ENCODE data around the gene GALNT14. TPM values are rescaled to one million over a fixed set of nuclear protein-coding genes. Genes with fewer than 3 reads are reported as not detected.

Gene GALNT14
- total and polyA plus RNA-seq, 10 of the 15 experiments (the other 5 are each of a cell fraction or from before 2014, with no cell fraction given), result 3.7 to 17.8 (median 6.0) TPM

DNA sequence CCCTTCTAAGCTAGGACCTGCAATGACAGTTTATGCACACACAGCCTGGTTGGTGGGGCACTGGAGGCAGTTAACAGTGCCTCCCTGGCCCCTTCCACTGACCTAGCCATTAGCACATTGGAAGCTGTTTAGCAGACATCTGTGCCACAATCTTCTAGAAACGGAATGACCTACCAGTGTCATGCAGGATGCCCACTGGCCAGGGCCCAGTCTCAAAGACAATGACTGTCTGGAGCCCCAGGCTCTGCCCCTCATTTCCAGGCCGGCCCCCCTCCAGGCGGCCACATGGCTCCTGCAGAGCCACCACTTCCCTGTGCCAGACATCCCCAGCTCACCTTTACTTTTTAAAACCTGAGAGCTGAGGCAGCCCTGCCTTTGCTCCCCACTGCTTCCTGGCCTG lies 207.5 kb downstream of the GALNT14 start (continued):
- TF ChIP-seq, protein P1, sequence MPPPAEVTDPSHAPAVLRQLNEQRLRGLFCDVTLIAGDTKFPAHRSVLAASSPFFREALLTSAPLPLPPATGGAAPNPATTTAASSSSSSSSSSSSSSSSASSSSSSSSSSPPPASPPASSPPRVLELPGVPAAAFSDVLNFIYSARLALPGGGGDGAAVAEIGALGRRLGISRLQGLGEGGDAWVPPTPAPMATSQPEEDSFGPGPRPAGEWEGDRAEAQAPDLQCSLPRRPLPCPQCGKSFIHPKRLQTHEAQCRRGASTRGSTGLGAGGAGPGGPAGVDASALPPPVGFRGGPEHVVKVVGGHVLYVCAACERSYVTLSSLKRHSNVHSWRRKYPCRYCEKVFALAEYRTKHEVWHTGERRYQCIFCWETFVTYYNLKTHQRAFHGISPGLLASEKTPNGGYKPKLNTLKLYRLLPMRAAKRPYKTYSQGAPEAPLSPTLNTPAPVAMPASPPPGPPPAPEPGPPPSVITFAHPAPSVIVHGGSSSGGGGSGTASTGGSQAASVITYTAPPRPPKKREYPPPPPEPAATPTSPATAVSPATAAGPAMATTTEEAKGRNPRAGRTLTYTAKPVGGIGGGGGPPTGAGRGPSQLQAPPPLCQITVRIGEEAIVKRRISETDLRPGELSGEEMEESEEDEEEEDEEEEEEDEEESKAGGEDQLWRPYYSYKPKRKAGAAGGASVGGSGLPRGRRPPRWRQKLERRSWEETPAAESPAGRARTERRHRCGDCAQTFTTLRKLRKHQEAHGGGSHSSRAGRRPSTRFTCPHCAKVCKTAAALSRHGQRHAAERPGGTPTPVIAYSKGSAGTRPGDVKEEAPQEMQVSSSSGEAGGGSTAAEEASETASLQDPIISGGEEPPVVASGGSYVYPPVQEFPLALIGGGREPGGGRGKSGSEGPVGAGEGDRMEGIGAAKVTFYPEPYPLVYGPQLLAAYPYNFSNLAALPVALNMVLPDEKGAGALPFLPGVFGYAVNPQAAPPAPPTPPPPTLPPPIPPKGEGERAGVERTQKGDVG (CRISPR knock-in tag; IDR thresholded peaks at IDR 0.05), result no peak
- TF ChIP-seq CHD1 (IDR thresholded peaks at IDR 0.05; ENCODE audit: low read depth, low read length), result no peak
- TF ChIP-seq, protein P2, sequence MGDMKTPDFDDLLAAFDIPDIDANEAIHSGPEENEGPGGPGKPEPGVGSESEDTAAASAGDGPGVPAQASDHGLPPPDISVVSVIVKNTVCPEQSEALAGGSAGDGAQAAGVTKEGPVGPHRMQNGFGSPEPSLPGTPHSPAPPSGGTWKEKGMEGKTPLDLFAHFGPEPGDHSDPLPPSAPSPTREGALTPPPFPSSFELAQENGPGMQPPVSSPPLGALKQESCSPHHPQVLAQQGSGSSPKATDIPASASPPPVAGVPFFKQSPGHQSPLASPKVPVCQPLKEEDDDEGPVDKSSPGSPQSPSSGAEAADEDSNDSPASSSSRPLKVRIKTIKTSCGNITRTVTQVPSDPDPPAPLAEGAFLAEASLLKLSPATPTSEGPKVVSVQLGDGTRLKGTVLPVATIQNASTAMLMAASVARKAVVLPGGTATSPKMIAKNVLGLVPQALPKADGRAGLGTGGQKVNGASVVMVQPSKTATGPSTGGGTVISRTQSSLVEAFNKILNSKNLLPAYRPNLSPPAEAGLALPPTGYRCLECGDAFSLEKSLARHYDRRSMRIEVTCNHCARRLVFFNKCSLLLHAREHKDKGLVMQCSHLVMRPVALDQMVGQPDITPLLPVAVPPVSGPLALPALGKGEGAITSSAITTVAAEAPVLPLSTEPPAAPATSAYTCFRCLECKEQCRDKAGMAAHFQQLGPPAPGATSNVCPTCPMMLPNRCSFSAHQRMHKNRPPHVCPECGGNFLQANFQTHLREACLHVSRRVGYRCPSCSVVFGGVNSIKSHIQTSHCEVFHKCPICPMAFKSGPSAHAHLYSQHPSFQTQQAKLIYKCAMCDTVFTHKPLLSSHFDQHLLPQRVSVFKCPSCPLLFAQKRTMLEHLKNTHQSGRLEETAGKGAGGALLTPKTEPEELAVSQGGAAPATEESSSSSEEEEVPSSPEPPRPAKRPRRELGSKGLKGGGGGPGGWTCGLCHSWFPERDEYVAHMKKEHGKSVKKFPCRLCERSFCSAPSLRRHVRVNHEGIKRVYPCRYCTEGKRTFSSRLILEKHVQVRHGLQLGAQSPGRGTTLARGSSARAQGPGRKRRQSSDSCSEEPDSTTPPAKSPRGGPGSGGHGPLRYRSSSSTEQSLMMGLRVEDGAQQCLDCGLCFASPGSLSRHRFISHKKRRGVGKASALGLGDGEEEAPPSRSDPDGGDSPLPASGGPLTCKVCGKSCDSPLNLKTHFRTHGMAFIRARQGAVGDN (IDR thresholded peaks at IDR 0.05), result no peak

DNA sequence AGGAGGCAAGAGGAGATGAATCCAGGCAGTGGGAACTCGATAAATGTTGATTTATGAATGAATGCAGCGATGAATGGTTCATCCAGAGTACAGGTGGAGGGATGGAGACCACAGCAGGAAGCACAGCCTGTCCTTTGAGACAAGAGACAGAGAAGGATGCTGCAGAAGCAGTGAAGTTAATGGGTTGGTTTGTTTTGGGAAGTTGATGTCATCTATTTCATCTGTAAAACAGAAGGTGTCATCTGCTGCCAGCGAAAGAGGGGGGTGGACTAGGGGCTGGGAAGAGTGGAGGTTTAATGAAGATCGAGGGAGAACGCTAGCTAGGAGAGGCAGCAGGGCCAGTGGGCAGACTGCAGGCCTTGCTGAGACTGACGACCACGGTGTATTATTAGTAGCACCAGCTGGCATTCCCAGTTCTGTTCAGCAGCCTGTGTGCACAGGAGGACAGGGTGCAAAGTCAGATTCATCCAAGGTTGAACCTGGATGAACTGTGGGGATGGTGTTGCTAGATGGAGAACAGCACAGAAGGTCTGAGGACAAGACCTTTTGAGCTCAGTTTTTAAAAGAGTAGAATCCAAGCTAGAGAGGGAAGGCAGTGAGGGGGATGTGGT lies 210.7 kb downstream of the GALNT14 start:
- DNase-seq (ENCODE audit: low read depth, low spot score) (no peak), ATAC-seq (no peak), FAIRE-seq (no peak)
- ChIA-PET CTCF (no interaction called here), SMC1A (ENCODE audit: uncharacterized antibody, unreplicated experiment) (no interaction called here), RAD21 (ENCODE audit: unreplicated experiment) (no interaction called here), POLR2A (no interaction called here)
- Histone ChIP-seq H3K9me3 (replicated peaks; ENCODE audit: control insufficient read depth, insufficient read depth, low read length) (no peaks in the 10 kb centered on the region), H3K9ac (ENCODE audit: control insufficient read depth, insufficient read depth, low read length) (no peak overlapping the region), H2AFZ (ENCODE audit: control insufficient read depth, low read depth, low read length) (no peak overlapping the region), H3K4me3 (no peak overlapping the region), H3K27me3 (replicated peaks in 1 of 2; ENCODE audit: control insufficient read depth in 2 of 2, insufficient read depth in 2 of 2, low read length in 1 of 2) (no peaks in the 10 kb centered on the region; a peak in 2 of 4 replicates), H3K27ac (ENCODE audit: control insufficient read depth, insufficient read depth) (no peak overlapping the region), H4K20me1 (ENCODE audit: control insufficient read depth, insufficient read depth) (no peaks in the 10 kb centered on the region), H3K36me3 (ENCODE audit: control insufficient read depth in 2 of 2, insufficient read depth in 2 of 2, low read length in 1 of 2) (peaks cover 0 to 2% of the 10 kb centered on the region in 2 experiments; a peak in 1 of 4 replicates), H3K4me2 (ENCODE audit: control insufficient read depth, insufficient read depth) (no peak overlapping the region), H3K79me2 (ENCODE audit: control insufficient read depth, insufficient read depth, low read length) (no peaks in the 10 kb centered on the region), H3K4me1 (ENCODE audit: control insufficient read depth, insufficient read depth, low read length) (no peaks in the 10 kb centered on the region)
- intact Hi-C loops (cut with micrococcal nuclease; ENCODE audit: unreplicated experiment), result no loop called here
- TF ChIP-seq SPI1 (IDR thresholded peaks at IDR 0.05; ENCODE audit: borderline replicate concordance, insufficient read depth, low read depth, low read length) (no peak), BRCA1 (IDR thresholded peaks at IDR 0.05; ENCODE audit: low read depth, low read length) (no peak), ZNF274 (IDR thresholded peaks at IDR 0.05; ENCODE audit: insufficient read depth, insufficient read length) (no peak)
- TF ChIP-seq, protein P3, sequence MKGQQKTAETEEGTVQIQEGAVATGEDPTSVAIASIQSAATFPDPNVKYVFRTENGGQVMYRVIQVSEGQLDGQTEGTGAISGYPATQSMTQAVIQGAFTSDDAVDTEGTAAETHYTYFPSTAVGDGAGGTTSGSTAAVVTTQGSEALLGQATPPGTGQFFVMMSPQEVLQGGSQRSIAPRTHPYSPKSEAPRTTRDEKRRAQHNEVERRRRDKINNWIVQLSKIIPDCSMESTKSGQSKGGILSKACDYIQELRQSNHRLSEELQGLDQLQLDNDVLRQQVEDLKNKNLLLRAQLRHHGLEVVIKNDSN (IDR thresholded peaks at IDR 0.05; ENCODE audit: borderline replicate concordance, extremely low read length, insufficient read depth, low read depth, low read length), result no peak
- TF ChIP-seq, protein P4, sequence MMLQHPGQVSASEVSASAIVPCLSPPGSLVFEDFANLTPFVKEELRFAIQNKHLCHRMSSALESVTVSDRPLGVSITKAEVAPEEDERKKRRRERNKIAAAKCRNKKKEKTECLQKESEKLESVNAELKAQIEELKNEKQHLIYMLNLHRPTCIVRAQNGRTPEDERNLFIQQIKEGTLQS (IDR thresholded peaks at IDR 0.05; ENCODE audit: borderline replicate concordance, extremely low read depth, low read depth, low read length), result no peak
- 10% methylated on average over 7 of the region's 7 CpGs for WGBS (ENCODE audit: insufficient coverage, insufficient replicate concordance, low lambda C conversion rate, missing lambda C conversion rate)
- BruUV-seq (replicated peaks), result no TSS peak
- in situ Hi-C loops (cut with MboI), result no loop called here
